GM10266 (cell line): ENCODE measurements around the gene NALCN.

Experiments
- DNase-seq: peaks from one replicate; pipeline ENCODE4 v3.0.0; 2012; ENCODE audit errors: extremely low spot score
- CTCF ChIP-seq: IDR thresholded peaks from 2 replicates; pipeline ENCODE4 v1.5.1; 2012; ENCODE audit warnings: mild to moderate bottlenecking, low read depth; ENCODE audit not compliant: control insufficient read depth, insufficient read depth; ENCODE audit errors: missing control alignments

The NALCN gene

GRCh38 chr13:101305981-101306411 lies 110.3 kb downstream of the NALCN start:
- no peak for DNase-seq
- no peak for TF ChIP-seq CTCF

- no peak for TF ChIP-seq CTCF
- no peak for DNase-seq
Measured at GRCh38 chr13:101303521-101303920, 112.8 kb downstream of the NALCN start.

- no peak for DNase-seq
- TF ChIP-seq CTCF, result no peak
Measured at GRCh38 chr13:101301053-101301452, 115.3 kb downstream of the NALCN start.

- DNase-seq, result no peak
Measured at GRCh38 chr13:101300531-101300930, 115.8 kb downstream of the NALCN start.

GRCh38 chr13:101298517-101298916 lies 117.8 kb downstream of the NALCN start:
- no peak for DNase-seq
- no peak for TF ChIP-seq CTCF

More at GRCh38 chr13:101300531-101300930, 115.8 kb downstream of the NALCN start:
- no peak for TF ChIP-seq CTCF

- TF ChIP-seq CTCF, result no peak
- no peak for DNase-seq
Measured at GRCh38 chr13:101297794-101298193, 118.5 kb downstream of the NALCN start.

- no peak for DNase-seq
- TF ChIP-seq CTCF, result no peak
Measured at GRCh38 chr13:101292711-101293110, 123.6 kb downstream of the NALCN start.
